ENCODE results near the gene OR2AE1. TPM values are rescaled to one million over a fixed set of nuclear protein-coding genes. Genes with fewer than 3 reads are reported as not detected.
A peak's percentile ranks its signal among the peaks of the same experiment; 100 is the strongest.

The OR2AE1 gene
- polyA plus RNA-seq, 3 donors, result not detected

GRCh38 chr7:99919814-99920112, 42.9 kb upstream of the OR2AE1 start:
- Histone ChIP-seq H2AFZ (ENCODE audit: insufficient read depth, low read depth, low read length, poor library complexity, severe bottlenecking) (peak overlapping the region; percentile 96), H4K20me1 (ENCODE audit: insufficient read depth, low read length) (peaks cover 37% of the 10 kb centered on the region), H3K4me2 (replicated peaks; ENCODE audit: extremely low read depth, low read length, poor library complexity, severe bottlenecking) (peak overlapping the region; percentile 88), H3K4me3 (replicated peaks in 1 of 3; ENCODE audit: low read depth in 2 of 3, low read length in 3 of 3) (peak overlapping the region; percentile 57 to 85 (median 68)), H3K27ac (ENCODE audit: low read depth in 1 of 2, low read length in 2 of 2) (peak overlapping the region; percentile 90 to 91), H3K79me2 (ENCODE audit: insufficient read depth, low read length) (peaks cover 45% of the 10 kb centered on the region), H3K9ac (ENCODE audit: insufficient read depth, low read length, poor library complexity, severe bottlenecking) (peak overlapping the region; percentile 94), H3K9me3 (replicated peaks in 1 of 2; ENCODE audit: control insufficient read depth in 1 of 2, insufficient read depth in 1 of 2, low read length in 2 of 2) (no peaks in the 10 kb centered on the region), H3K27me3 (ENCODE audit: control insufficient read depth in 2 of 2, insufficient read depth in 2 of 2, low read length in 2 of 2) (no peaks in the 10 kb centered on the region), H3K36me3 (replicated peaks in 1 of 2; ENCODE audit: control insufficient read depth in 1 of 2, insufficient read depth in 2 of 2, low read length in 2 of 2) (peaks cover 18 to 26% of the 10 kb centered on the region in 2 donors), H3K4me1 (ENCODE audit: control insufficient read depth in 1 of 2, insufficient read depth in 2 of 2, low read length in 2 of 2) (peaks cover 28 to 38% of the 10 kb centered on the region in 2 donors)
- DNase-seq, result no peak
- peak overlapping the region; percentile 87 to 94 for H3K4me3 Mint-ChIP-seq
- peaks cover 2 to 3% (median 3%) of the 10 kb centered on the region in 3 donors for H3K27me3 Mint-ChIP-seq (ENCODE audit: low read depth in 3 of 3)
- intact Hi-C loops (cut with micrococcal nuclease), result loop anchor here (5.0 to 10.0 kb wide), 2 partner anchors 135 to 208 kb away; partner anchors contain the start of gene MBLAC1 (in 1 of the 2)
- WGBS (ENCODE audit: insufficient coverage), result 71% methylated on average over 1 of the region's 4 CpGs
- TF ChIP-seq CTCF (IDR thresholded peaks at IDR 0.05), result no peak
- H3K27ac Mint-ChIP-seq, result peak overlapping the region; percentile 93 to 97 (median 96)
- peaks cover 33% of the 10 kb centered on the region for H3K4me1 Mint-ChIP-seq
- peaks cover 36 to 37% of the 10 kb centered on the region in 2 donors for H3K36me3 Mint-ChIP-seq
- H3K9me3 Mint-ChIP-seq, result peaks cover 0 to 3% (median 0%) of the 10 kb centered on the region in 7 donors

- intact Hi-C loops (cut with micrococcal nuclease), result loop anchor here (10.0 kb wide), 1 partner anchor 136 kb away; no protein-coding TSS in a partner anchor
- H3K4me3 Mint-ChIP-seq, result peak within 1 kb of the TSS; percentile 87 to 94
- peak within 1 kb of the TSS; percentile 93 to 97 (median 96) for H3K27ac Mint-ChIP-seq
- H3K27me3 ChIP-seq (ENCODE audit: control insufficient read depth in 2 of 2, insufficient read depth in 2 of 2, low read length in 2 of 2), result no peaks in the 10 kb centered on the region
- peaks cover 33% of the 10 kb centered on the region for H3K4me1 Mint-ChIP-seq
- H3K79me2 ChIP-seq (ENCODE audit: insufficient read depth, low read length), result peaks cover 51% of the 10 kb centered on the region
- peak within 1 kb of the TSS; percentile 94 for H3K9ac ChIP-seq (ENCODE audit: insufficient read depth, low read length, poor library complexity, severe bottlenecking)
- peaks cover 18 to 26% of the 10 kb centered on the region in 2 donors for H3K36me3 ChIP-seq (replicated peaks in 1 of 2; ENCODE audit: control insufficient read depth in 1 of 2, insufficient read depth in 2 of 2, low read length in 2 of 2)
- H3K36me3 Mint-ChIP-seq, result peaks cover 36 to 41% of the 10 kb centered on the region in 2 donors
- peak within 1 kb of the TSS; percentile 88 for H3K4me2 ChIP-seq (replicated peaks; ENCODE audit: extremely low read depth, low read length, poor library complexity, severe bottlenecking)
- H4K20me1 ChIP-seq (ENCODE audit: insufficient read depth, low read length), result peaks cover 42% of the 10 kb centered on the region
- peak; percentile 88 to 92 (median 90) for DNase-seq
- peak within 1 kb of the TSS; percentile 96 for H2AFZ ChIP-seq (ENCODE audit: insufficient read depth, low read depth, low read length, poor library complexity, severe bottlenecking)
- WGBS (ENCODE audit: insufficient coverage), result 2% methylated on average over 80 of the region's 81 CpGs
- H3K9me3 ChIP-seq (replicated peaks in 1 of 2; ENCODE audit: control insufficient read depth in 1 of 2, insufficient read depth in 1 of 2, low read length in 2 of 2), result no peaks in the 10 kb centered on the region
- H3K27me3 Mint-ChIP-seq (ENCODE audit: low read depth in 3 of 3), result peaks cover 2 to 3% (median 3%) of the 10 kb centered on the region in 3 donors
- peaks cover 0 to 3% (median 0%) of the 10 kb centered on the region in 7 donors for H3K9me3 Mint-ChIP-seq
- peaks cover 28 to 38% of the 10 kb centered on the region in 2 donors for H3K4me1 ChIP-seq (ENCODE audit: control insufficient read depth in 1 of 2, insufficient read depth in 2 of 2, low read length in 2 of 2)
- peak within 1 kb of the TSS; percentile 90 to 91 for H3K27ac ChIP-seq (ENCODE audit: low read depth in 1 of 2, low read length in 2 of 2)
- H3K4me3 ChIP-seq (replicated peaks in 1 of 3; ENCODE audit: low read depth in 2 of 3, low read length in 3 of 3), result peak within 1 kb of the TSS; percentile 57 to 85 (median 68)
- TF ChIP-seq CTCF (IDR thresholded peaks at IDR 0.05), result no peak
These were observed 42.4 kb upstream of the OR2AE1 start, which contains the start of gene TRIM4 for GRCh38 chr7:99918959-99919813. TRIM4 (minus strand) TSS chr7:99919530; CDS start chr7:99919401, 129 bp downstream.

Measured in CD14-positive monocyte (primary cell).